ENCODE data around the gene CDC25C. TPM values are rescaled to one million over a fixed set of nuclear protein-coding genes. Genes with fewer than 3 reads are reported as not detected.

CDC25C gene
- total and polyA plus RNA-seq, 2 of the 4 experiments (the other 2 are of a cell fraction), result 7.3 to 8.2 TPM

DNA sequence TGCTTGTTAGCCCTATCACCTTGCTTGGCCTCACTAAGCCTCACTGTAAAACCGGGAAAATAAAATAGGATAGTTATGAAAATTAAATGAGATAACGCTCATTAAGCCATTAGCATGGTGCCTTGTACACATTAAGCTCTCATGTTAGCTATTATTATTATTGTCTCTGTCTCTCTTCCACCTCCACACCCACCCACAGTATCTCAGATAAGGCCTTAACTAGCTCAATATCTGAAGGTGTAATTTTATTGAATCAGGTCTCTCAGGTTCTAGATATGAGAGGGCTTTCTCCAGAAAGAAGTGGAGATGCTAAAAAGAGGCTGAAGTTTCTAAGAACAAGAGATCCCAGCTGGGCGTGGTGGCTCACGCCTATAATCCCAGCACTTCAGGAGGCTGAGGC is 84.8 kb downstream of the CDC25C start:
- POLR2A ChIA-PET (ENCODE audit: unreplicated experiment), result no interaction called here
- CTCF ChIA-PET, result interaction anchor here (0.7 kb wide), 1 partner anchor 17 kb away, joined by 3 read pairs; no protein-coding TSS in a partner anchor
- H3K56ac ChIP-seq (ENCODE audit: extremely low read depth, insufficient read depth, low read length), result no peak overlapping the region

More for the DNA sequence above, 84.8 kb downstream of the CDC25C start:
- no peaks in the 10 kb centered on the region for H3K9me3 ChIP-seq (ENCODE audit: control insufficient read depth, insufficient read depth, low read length)
- H3K18ac ChIP-seq (ENCODE audit: low read depth, low read length), result no peak overlapping the region
- no peak overlapping the region for H2BK5ac ChIP-seq (ENCODE audit: low read depth, low read length, poor library complexity, severe bottlenecking)
- no peak overlapping the region for H3K4ac ChIP-seq (ENCODE audit: low read depth, low read length)
- TF ChIP-seq SMC3 (IDR thresholded peaks at IDR 0.05; ENCODE audit: low read depth, low read length), result no peak
- TF ChIP-seq RAD21 (IDR thresholded peaks at IDR 0.05; ENCODE audit: low read length), result no peak
- TF ChIP-seq, protein P1, sequence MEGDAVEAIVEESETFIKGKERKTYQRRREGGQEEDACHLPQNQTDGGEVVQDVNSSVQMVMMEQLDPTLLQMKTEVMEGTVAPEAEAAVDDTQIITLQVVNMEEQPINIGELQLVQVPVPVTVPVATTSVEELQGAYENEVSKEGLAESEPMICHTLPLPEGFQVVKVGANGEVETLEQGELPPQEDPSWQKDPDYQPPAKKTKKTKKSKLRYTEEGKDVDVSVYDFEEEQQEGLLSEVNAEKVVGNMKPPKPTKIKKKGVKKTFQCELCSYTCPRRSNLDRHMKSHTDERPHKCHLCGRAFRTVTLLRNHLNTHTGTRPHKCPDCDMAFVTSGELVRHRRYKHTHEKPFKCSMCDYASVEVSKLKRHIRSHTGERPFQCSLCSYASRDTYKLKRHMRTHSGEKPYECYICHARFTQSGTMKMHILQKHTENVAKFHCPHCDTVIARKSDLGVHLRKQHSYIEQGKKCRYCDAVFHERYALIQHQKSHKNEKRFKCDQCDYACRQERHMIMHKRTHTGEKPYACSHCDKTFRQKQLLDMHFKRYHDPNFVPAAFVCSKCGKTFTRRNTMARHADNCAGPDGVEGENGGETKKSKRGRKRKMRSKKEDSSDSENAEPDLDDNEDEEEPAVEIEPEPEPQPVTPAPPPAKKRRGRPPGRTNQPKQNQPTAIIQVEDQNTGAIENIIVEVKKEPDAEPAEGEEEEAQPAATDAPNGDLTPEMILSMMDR (conservative IDR thresholded peaks at IDR 0.05; ENCODE audit: low read depth, low read length), result no peak
- TF ChIP-seq MAFK (IDR thresholded peaks at IDR 0.05; ENCODE audit: low read depth, low read length), result no peak
- TF ChIP-seq, protein P2, sequence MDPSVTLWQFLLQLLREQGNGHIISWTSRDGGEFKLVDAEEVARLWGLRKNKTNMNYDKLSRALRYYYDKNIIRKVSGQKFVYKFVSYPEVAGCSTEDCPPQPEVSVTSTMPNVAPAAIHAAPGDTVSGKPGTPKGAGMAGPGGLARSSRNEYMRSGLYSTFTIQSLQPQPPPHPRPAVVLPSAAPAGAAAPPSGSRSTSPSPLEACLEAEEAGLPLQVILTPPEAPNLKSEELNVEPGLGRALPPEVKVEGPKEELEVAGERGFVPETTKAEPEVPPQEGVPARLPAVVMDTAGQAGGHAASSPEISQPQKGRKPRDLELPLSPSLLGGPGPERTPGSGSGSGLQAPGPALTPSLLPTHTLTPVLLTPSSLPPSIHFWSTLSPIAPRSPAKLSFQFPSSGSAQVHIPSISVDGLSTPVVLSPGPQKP (IDR thresholded peaks at IDR 0.05; ENCODE audit: borderline replicate concordance, low read depth, low read length), result no peak
- TF ChIP-seq MXI1 (IDR thresholded peaks at IDR 0.05; ENCODE audit: borderline replicate concordance, low read depth, low read length), result no peak
- TF ChIP-seq POLR2A (IDR thresholded peaks at IDR 0.05; ENCODE audit: low read depth, low read length), result no peak
- TF ChIP-seq MAZ (IDR thresholded peaks at IDR 0.05; ENCODE audit: borderline replicate concordance, low read depth, low read length), result no peak
- TF ChIP-seq RCOR1 (IDR thresholded peaks at IDR 0.05; ENCODE audit: insufficient replicate concordance, low read length), result no peak
- TF ChIP-seq NFE2L2 (IDR thresholded peaks at IDR 0.05; ENCODE audit: low read depth, low read length), result no peak
- no peak for TF ChIP-seq RFX5 (IDR thresholded peaks at IDR 0.05; ENCODE audit: low read depth, low read length)
- TF ChIP-seq BHLHE40 (IDR thresholded peaks at IDR 0.05; ENCODE audit: low read depth, low read length), result no peak
- no peak for TF ChIP-seq CEBPB (IDR thresholded peaks at IDR 0.05; ENCODE audit: low read depth, low read length)
- TF ChIP-seq CHD1 (IDR thresholded peaks at IDR 0.05; ENCODE audit: low read depth, low read length), result no peak
- TF ChIP-seq, protein P3, sequence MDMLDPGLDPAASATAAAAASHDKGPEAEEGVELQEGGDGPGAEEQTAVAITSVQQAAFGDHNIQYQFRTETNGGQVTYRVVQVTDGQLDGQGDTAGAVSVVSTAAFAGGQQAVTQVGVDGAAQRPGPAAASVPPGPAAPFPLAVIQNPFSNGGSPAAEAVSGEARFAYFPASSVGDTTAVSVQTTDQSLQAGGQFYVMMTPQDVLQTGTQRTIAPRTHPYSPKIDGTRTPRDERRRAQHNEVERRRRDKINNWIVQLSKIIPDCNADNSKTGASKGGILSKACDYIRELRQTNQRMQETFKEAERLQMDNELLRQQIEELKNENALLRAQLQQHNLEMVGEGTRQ (IDR thresholded peaks at IDR 0.05; ENCODE audit: low read depth, low read length), result no peak
- TF ChIP-seq FOS (IDR thresholded peaks at IDR 0.05; ENCODE audit: low read depth, low read length), result no peak
- no peak overlapping the region for H2AFZ ChIP-seq (replicated peaks; ENCODE audit: low read length, poor library complexity)
- peaks cover 35% of the 10 kb centered on the region for H3K27me3 ChIP-seq (ENCODE audit: control insufficient read depth, insufficient read depth, low read length)
- no peak overlapping the region for H2BK15ac ChIP-seq (ENCODE audit: low read depth, low read length)
- H2BK20ac ChIP-seq (ENCODE audit: low read depth, low read length), result no peak overlapping the region
- no peak overlapping the region for H2AK9ac ChIP-seq (replicated peaks; ENCODE audit: low read depth, low read length, poor library complexity)
- WGBS, 2 experiments (ENCODE audit: extremely low coverage in 2 of 2, insufficient read length in 1 of 2), result no CpG with 5 or more reads among the region's 4 CpGs
- no peak overlapping the region for H4K91ac ChIP-seq (ENCODE audit: insufficient read depth, low read depth, low read length)
- H4K8ac ChIP-seq (ENCODE audit: low read depth in 2 of 2, low read length in 2 of 2), result no peak overlapping the region
- H3K9ac ChIP-seq (ENCODE audit: low read depth, low read length), result no peak overlapping the region
- no peak overlapping the region for H2BK120ac ChIP-seq (ENCODE audit: low read depth, low read length)
- H4K20me1 ChIP-seq (ENCODE audit: insufficient read depth, low read length), result no peaks in the 10 kb centered on the region
- DNase-seq, result no peak
- no peaks in the 10 kb centered on the region for H3K9me1 ChIP-seq (ENCODE audit: insufficient read depth, low read length)
- H4K5ac ChIP-seq (ENCODE audit: low read depth, low read length), result no peak overlapping the region
- H2AK5ac ChIP-seq (ENCODE audit: low read depth, low read length), result no peak overlapping the region
- intact Hi-C loops (cut with micrococcal nuclease) (no loop called here), dilution Hi-C loops (cut with HindIII; ENCODE audit: low sequenced_read_pairs, unreplicated experiment) (no loop called here), in situ Hi-C loops (cut with MboI; ENCODE audit: low sequenced_read_pairs) (no loop called here)
- H3K23ac ChIP-seq (ENCODE audit: low read depth, low read length), result no peak overlapping the region
- no peak for ATAC-seq (ENCODE audit: low read depth)
- H3K36me3 ChIP-seq (ENCODE audit: control insufficient read depth, insufficient read depth, low read length), result no peaks in the 10 kb centered on the region
- H3K4me1 ChIP-seq (ENCODE audit: control insufficient read depth, insufficient read depth, low read length), result no peaks in the 10 kb centered on the region
- H3K4me2 ChIP-seq (ENCODE audit: low read depth, low read length), result no peak overlapping the region
- H3K27ac ChIP-seq (ENCODE audit: insufficient read depth, low read length), result no peak overlapping the region
- no peaks in the 10 kb centered on the region for H3K79me1 ChIP-seq (ENCODE audit: low read depth in 1 of 2, low read length in 2 of 2)
- no peak overlapping the region for H3K4me3 ChIP-seq (ENCODE audit: insufficient read depth, low read depth, low read length)
- no TSS peak for BruUV-seq (replicated peaks)
- no peak overlapping the region for H3K14ac ChIP-seq (replicated peaks; ENCODE audit: low read depth, low read length)

Data from IMR-90 (cell line).